Measurements from ENCODE around the gene CCT2. TPM values are rescaled to one million over a fixed set of nuclear protein-coding genes. Genes with fewer than 3 reads are reported as not detected.

CCT2 gene
- polyA plus RNA-seq = 100 to 1,000 TPM in 1 of 3 donors, 10 to 100 TPM in 2; 57.0 to 113 (median 99.0) TPM

DNA sequence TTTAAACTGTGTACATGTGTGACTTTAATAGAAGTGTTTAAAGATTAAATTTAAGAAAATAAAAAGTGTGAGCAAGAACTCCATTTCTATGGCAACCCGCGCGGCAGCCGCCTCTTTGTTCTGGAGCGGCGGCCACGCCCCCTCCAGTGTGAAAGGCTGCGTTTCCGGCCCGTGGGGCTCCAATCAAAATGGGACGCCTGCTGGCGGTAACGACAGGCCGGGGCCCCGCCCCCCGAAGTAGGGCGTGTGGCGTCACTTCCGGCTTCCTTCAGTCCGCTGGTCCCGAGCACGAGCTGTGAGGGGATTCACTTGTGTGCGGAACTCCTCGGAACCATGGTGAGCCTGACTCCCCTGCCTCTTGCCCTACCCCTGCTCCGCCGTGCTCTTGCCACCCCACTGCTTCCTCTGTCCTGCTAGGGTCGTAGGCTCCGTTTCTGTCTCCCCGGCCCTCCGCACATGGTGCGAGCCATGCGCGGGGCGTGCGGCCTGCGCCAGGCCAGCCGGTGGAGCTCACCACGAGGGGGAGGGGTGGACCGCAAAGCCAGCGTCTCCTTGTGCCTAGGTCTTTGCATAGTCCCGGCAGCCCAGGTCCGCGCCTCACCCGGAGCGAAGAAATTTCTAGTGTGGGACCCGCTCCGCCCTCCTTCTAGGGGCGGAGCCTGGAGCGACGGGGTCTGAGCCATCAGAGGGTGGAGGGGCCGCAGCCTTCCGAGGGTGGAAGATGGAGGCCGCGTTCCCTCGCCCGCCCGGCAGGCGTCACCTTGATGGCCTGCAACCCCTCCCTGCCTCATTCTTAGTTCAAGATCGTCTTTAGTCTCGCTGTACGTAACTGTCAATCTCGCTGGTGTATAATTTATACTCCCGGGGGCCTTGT lies at the start of gene CCT2:
Gene CCT2 (plus strand): TSS at position 271 of the 874 bp plus-strand sequence. CDS start 63 bp downstream, at position 334.
- no peak within 1 kb of the TSS for H3K27ac ChIP-seq (ENCODE audit: low read depth, low read length)
- 0 to 1% (median 1%) methylated on average over 62 to 63 of the region's 63 CpGs for WGBS, 3 donors

DNA sequence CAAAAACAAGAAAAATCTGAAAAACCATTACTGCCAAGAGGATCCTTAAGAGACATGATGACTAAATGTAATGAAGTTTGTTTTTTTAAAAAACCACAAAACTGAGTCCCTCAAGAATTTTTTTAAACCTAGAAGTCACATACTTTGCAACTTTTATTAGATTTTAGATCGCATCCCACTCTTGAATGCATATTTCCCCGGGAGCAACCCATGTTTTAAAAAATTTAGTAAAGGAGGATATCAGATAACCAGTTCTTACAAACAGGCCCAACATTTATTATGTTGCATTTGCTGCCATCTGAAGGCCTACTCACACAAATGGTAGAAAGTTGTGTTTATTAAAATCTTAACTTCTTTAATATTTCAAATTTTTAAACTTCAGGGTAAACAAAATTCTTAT lies 44.3 kb upstream of the CCT2 start:
- 65 to 83% (median 68%) methylated on average over 2 of the region's 2 CpGs for WGBS, 3 donors
- no peak overlapping the region for H3K27ac ChIP-seq (ENCODE audit: low read depth, low read length)

DNA sequence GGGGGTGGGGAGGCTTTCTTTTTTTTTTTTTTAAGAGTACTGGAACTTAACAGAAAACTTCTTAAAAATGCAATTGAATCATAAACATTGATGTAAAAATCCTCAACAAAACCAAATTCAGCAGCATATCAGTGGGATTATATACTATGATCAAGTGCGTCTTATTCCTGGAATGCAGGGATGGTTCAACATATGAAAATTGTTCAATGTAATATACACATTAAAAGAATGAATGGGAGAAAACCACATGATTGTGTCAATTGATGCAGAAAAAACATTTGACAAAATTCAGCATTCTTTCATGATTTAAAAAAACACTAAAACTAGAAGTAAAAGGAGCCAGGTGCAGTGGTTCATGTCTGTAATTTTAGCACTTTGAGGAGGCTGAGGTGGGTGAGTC lies 41.2 kb upstream of the CCT2 start:
- 97 to 100% (median 99%) methylated on average over 1 of the region's 1 CpG for WGBS, 3 donors
- H3K27ac ChIP-seq (ENCODE audit: low read depth, low read length) = no peak overlapping the region

DNA sequence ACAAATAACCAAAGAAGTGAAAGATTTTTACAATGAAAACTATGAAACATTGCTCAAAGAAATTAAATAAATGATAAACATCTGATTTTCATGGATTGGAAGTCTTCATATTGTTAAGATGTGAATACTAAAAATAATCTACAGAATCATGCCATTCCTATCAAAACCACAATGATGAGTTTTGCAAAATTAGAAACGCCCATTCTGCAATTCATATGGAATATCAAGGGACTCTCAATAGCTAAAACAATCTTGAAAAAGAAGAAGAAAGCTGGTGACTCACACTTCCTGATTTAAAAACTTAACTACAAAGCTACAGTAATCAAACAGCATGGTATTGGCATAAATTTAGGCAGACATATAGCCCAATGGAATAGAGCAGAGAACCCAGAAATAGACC lies 40.2 kb upstream of the CCT2 start:
- 78 to 98% (median 89%) methylated on average over 1 of the region's 1 CpG for WGBS, 3 donors
- no peak overlapping the region for H3K27ac ChIP-seq (ENCODE audit: low read depth, low read length)

DNA sequence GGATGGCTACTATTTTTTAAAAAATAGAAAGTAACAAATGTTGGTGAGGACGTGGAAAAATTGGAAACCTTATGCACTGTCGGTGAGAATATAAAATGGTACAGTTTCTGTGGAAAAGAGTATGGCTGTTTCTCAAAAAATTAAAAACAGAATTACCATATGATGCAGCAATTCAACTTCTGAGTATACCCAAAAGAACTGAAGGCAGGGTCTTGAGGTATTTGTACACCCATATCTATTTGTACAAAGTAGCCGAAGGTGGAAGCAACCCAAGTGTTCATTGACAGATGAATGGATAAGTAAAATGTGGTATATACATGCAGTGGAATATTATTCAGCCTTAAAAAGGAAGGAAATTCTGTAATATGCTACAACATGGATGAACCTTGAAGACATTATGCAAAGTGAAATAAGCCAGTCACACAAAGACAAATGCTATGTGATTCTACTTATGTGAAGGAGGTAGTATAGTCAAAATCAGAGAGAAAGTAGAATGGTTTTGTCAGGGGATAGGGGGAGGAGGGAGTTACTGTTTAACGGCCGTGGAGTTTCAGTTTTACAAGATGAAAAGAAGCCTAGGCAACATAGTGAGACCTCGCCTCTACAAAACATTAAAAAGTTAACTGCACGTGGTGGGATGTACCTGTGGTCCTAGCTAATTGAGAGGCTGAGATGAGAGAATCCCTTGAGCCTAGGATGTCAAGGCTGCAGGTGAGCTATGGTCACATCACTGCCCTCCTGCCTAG lies 38.4 kb upstream of the CCT2 start:
- 88 to 98% (median 97%) methylated on average over 7 of the region's 7 CpGs for WGBS, 3 donors
- H3K27ac ChIP-seq (ENCODE audit: low read depth, low read length) = no peak overlapping the region

DNA sequence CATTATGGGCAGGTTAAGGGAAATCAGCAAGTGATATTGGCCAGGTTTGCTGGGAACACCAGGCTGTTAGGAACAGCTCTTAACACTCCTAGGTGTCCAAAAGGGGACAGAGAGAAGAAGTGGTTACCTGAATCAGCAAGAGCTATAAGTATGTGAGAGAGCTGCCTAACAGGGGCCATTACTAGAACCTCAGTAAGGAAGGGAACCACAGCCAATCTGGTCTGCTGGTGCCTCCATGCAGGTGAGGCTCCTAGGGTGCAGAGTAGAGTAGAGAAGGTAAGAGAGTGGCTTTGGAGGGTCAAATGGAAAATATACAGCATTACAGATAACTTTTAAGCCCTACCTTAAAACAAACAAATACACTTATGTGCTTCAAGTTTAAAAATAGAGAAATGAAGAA lies 36.6 kb upstream of the CCT2 start:
- H3K27ac ChIP-seq (ENCODE audit: low read depth, low read length) = no peak overlapping the region

DNA sequence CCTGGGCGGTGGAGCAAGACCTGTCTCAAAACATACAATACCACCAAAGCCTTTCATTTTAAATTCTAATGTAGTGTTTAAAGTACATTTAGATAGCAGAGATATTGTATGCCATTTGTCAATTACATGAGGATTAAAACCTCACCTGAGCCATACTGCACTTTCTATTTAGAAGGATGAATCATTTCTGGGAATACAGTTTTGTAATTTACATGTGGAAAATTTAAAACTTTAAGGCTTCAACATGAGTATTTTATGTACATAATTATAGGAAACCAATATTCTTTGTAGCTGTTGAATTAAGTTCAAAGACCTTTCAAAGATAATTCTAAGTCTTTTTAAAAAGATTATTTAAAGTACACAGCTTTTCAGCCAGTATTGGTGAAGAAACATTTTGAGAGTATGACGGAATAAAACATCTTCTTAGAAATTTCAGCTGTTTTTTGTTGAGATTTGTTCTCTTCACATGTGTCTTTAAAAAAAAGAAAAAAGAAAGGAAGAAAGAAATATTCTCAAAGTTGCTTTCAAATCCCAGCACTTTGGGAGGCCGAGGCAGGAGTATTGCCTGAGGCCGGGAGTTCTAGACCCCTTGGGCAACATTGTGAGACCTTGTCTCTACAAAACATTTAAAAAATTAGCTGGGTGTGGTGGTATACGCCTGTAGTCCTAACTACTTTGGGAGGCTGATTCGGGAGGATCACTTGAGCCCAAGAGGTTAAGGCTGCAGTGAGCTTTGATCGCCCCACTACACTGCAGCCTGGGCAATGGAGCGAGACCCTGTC lies 34.5 kb upstream of the CCT2 start:
- no peak overlapping the region for H3K27ac ChIP-seq (ENCODE audit: low read depth, low read length)
- 90 to 91% (median 91%) methylated on average over 8 of the region's 8 CpGs for WGBS, 3 donors

DNA sequence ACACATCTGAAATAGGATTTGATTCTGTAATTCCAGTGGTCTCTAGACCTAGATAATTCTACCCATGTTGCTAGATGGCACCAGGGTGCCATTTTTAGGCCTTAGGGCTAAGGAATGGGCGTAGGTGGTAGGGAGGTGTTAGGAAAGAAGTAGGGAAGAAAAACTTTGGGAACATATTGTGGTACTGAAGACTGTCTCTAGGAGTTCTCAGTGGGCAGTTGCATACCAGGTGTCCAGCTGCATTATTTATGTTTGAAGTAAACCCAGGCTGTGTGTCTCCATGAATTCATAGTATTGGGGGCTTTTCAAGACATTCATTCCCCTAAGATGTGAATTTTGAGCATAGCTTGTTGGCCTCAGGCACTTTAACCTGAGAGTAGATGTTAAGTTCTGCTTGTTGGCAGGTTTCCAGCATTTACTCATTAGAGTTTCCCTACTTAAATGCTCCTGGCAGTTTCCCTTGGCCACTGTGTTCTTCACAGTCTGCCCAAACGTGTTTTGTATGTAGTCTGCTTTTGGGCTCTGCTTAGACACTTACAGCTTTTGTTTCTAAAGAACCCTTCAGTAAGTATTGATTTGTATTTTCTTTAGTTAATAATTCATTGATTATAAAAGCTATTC lies 31.5 kb upstream of the CCT2 start:
- no peak overlapping the region for H3K27ac ChIP-seq (ENCODE audit: low read depth, low read length)
- 53 to 64% (median 59%) methylated on average over 2 of the region's 2 CpGs for WGBS, 3 donors

GRCh38 chr12:69555461-69555860 lies 29.8 kb upstream of the CCT2 start:
- no peak overlapping the region for H3K27ac ChIP-seq (ENCODE audit: low read depth, low read length)
- WGBS, 3 donors = 82 to 89% (median 86%) methylated on average over 6 of the region's 6 CpGs

- no peak overlapping the region for H3K27ac ChIP-seq (ENCODE audit: low read depth, low read length)
- WGBS, 3 donors = 80 to 91% (median 84%) methylated on average over 9 of the region's 9 CpGs
Measured at GRCh38 chr12:69556383-69556782, 28.9 kb upstream of the CCT2 start.

GRCh38 chr12:69563166-69563762 lies 22.0 kb upstream of the CCT2 start:
- H3K27ac ChIP-seq (ENCODE audit: low read depth, low read length) = no peak overlapping the region
- WGBS, 3 donors = 95 to 100% (median 97%) methylated on average over 2 of the region's 2 CpGs

GRCh38 chr12:69566603-69567002 lies 18.7 kb upstream of the CCT2 start:
- WGBS, 3 donors = 79 to 100% (median 88%) methylated on average over 3 of the region's 3 CpGs
- no peak overlapping the region for H3K27ac ChIP-seq (ENCODE audit: low read depth, low read length)

DNA sequence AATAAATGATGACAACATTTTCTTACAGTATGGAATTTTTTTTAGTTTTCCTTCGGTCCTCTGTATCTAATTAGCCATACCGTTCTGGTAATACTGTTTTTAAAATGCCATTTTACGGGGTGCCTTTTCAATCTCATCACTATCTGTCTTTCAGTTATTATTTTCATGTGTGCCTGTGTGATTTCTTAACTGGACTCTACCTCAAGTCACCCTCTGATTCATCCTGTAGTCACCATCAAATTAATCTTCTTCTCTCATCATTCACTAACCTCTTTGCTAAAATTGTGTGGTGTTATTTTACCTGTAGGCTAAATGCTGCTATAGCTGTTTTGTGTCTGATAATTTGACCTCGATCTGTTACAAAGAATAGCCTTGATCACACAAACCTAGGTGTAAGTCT lies 16.0 kb upstream of the CCT2 start:
- no peak overlapping the region for H3K27ac ChIP-seq (ENCODE audit: low read depth, low read length)
- WGBS, 3 donors = 63 to 83% (median 67%) methylated on average over 4 of the region's 4 CpGs

GRCh38 chr12:69570000-69570516 lies 15.2 kb upstream of the CCT2 start:
- WGBS, 3 donors = 89 to 93% (median 91%) methylated on average over 10 of the region's 10 CpGs
- H3K27ac ChIP-seq (ENCODE audit: low read depth, low read length) = no peak overlapping the region

- 42 to 53% (median 48%) methylated on average over 6 of the region's 6 CpGs for WGBS, 3 donors
- no peak overlapping the region for H3K27ac ChIP-seq (ENCODE audit: low read depth, low read length)
Measured at GRCh38 chr12:69570545-69571399, 14.5 kb upstream of the CCT2 start.

DNA sequence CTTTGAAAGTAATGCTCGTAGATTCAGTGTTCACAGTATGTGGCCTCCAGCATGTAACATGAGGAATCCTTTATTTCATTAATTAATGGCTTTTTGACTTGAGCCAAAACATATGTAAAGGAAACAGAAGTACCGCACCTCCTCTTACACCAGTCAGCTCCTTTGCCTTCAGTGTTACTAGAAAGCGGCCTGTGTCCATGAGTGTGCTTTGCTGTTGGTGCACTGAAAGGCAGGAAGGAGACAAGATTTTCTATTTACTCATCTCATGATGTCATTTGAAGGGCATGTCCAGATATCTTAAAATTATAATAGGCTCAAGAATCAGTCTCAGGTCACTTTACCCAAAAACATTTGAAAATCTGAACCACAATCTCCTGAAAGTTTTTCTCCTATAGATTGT lies 9.9 kb upstream of the CCT2 start:
- no peak overlapping the region for H3K27ac ChIP-seq (ENCODE audit: low read depth, low read length)
- 93 to 96% (median 95%) methylated on average over 3 of the region's 3 CpGs for WGBS, 3 donors

DNA sequence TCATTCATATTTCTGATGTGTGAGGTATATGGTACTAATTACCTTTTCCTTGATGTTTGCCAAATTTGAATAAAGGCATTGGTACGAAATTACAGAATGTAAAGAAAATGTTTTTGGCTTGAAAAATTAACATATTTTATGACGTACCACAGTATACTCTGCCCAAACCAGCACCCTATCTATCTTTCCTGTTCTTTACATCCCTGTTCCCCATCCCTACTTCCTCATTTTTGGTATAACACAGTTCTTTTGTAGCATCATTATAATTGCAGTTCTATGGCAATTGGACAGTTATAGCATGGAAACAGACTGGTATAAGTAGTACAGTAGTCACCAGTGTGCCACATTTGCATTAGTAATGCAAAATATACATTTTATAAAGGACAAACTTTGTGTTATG lies 7.0 kb upstream of the CCT2 start:
- WGBS, 3 donors = 72 to 83% (median 77%) methylated on average over 2 of the region's 2 CpGs
- H3K27ac ChIP-seq (ENCODE audit: low read depth, low read length) = no peak overlapping the region

All from adipose tissue (tissue), 3 donors.